ENCODE data around the gene ZNF384.
A peak's percentile ranks its signal among the peaks of the same experiment; 100 is the strongest.
"Not testable (repeated sequence)": the region's sequence is repeated elsewhere in the genome, so short reads cannot be mapped to it uniquely, and the experiment has no call there.

The ZNF384 gene

DNA sequence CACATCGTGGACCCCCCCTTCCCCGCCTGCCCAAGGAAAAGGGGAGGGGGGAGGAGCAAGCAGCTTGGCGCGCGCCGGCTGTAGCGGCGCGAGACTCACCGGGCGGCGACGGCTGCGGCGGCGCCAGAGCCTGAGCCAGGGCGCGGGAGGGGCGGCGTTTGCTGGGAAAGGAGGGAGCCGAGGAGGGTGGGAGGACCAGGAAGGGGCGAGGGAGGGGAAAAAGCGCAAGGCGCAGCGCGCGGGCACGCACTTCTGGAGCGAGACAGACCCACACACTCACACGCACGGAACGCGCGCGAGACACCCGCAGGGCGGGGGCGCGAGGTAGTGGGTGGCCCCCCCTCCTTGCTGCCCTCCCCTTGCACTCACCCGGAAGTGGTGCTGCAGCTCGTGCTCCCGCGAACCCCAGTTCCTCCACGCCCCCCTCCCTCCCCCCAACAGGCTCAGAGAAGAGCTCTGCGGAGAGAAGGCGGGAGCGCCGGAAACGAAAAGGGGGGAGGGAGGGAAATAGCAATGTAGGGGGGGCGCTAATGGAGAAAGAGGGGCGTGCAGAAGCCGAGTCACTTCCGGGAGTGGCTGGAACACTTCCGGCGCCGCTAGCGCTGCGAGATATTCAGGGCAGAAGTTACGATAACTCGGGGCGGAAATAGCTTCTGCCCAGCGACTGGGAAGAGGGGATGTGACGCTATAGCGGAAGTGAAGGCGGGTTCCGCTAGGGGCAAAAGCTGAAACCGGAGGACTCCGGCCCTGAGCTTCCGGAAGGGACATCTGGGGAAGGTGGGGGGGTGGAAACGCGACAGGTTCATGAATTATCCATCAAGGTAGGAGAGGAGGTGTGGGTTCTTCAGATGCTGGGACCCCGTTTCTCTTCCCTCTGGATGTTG lies at the start of gene ZNF384:
Gene ZNF384 (minus strand): TSS at position 377 of the 884 bp plus-strand sequence. CDS start 9,855 bp downstream, outside the sequence.
- peak; percentile 86 to 96 for DNase-seq (ENCODE audit: extremely low read depth in 1 of 2, low read depth in 1 of 2)

DNA sequence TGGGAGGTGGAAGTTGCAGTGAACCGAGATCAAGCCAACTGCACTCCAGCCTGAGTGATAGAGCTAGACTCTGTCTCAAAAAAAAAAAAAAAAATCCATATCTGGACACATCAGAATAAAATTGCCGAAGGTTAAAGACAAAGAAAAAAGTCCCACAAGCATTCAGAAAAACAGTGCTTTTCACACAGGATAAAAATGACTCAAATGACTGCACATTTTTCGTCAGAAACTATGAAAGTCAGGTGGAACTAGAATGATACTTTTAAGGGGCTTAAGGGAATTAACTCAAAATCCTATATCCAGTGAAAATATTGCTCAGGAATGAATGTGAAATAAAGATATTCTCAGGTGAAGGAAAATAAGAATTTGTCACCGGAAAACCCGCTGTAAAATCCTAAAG lies 47.6 kb upstream of the ZNF384 start:
- no peak for DNase-seq (ENCODE audit: extremely low read depth in 1 of 2, low read depth in 1 of 2)

DNA sequence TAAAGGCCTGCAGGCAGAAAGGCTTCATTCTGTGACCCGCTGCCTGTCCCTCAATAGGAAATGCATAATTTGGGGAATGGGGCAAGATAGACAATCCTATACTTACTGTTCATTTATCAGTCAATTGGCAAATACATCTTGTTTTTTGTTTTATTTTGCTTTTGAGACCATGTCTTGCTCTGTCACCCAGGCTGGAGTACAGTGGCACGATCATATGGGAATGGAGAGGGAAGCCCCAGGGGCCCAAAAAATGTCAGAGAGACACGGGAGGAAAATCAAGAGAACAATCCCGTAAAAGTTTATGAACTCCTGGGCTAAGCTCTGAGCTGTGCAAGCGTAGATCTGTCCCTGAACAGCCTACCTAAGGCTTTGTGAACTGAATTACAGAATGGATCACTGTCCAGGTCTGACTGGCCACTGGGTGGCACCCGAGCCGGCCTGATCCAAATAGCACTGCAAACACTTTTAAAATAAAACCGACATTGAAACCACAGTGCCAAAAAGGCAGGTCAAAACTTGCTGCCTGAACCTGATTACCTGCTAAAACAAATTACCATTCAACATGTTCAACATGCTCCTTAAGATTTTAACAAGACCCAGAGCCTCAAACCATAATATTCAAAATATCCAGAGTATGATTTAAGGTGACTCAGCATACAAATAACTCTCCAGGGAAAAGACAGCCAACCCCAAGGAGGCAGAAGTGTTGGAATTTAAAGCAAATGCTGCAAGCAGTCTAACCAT lies 46.4 kb upstream of the ZNF384 start:
- DNase-seq (ENCODE audit: extremely low read depth in 1 of 2, low read depth in 1 of 2) = peak in 1 of 2 donors; percentile 29

DNA sequence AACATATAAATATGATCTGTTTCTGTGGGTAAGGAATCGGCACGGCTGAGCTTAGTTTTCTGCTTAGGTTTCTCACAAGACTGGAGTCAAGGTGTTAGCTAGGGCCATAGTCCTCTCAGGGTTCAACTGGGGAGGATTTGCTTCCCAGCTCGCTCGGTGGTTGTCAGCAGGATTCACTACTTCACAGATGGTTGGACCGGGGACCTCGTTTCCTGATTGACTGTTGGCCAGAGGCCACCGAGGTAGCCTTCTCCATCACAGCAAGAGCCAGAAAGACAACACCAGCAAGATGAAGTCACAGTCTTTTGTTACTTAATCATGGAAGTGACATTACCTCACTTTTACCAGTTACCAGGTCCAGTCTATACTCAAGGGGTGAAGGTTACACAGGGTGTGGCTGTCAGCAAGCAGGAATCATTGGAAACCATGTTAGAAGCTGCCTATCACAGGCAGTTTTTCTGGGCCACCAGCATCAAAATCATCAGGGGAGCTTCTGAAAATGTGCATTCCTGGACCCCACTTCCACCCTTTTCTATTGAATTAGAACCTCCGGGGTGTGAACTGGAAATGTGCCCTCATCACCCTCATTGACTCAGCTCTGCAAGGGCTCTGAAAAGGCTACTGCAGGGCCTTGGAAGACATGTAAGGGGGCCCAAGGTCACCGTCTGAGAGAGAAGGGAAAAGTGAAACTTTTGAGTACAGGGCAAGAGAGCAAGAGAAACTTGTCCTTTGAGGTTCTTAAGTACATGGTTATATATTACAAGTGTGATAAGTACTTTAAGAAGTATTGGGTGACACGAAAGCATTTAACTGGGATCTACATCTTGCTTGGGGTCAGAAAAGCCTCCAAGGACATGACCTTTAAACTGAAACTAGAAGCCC lies 45.6 kb upstream of the ZNF384 start:
- no peak for DNase-seq (ENCODE audit: extremely low read depth in 1 of 2, low read depth in 1 of 2)

DNA sequence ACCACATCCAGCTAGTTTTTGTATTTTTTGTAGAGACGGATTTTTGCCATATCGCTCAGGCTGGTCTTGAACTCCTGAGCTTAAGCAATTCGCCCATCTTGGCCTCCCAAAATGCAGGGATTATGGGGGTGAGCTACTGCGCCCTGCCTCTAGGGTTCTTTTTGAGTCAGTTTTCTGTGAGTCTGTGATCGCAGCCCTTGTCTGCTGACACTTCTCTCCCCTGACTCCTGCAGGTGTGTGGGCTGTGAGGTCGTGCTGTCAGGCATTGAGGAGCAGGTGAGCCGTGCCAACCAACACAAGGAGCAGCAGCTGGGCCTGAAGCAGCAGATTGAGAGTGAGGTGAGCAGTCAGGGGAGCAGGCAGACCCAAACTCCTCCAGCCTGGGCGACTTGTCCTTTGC lies 41.0 kb upstream of the ZNF384 start:
- no peak for DNase-seq (ENCODE audit: extremely low read depth in 1 of 2, low read depth in 1 of 2)

DNA sequence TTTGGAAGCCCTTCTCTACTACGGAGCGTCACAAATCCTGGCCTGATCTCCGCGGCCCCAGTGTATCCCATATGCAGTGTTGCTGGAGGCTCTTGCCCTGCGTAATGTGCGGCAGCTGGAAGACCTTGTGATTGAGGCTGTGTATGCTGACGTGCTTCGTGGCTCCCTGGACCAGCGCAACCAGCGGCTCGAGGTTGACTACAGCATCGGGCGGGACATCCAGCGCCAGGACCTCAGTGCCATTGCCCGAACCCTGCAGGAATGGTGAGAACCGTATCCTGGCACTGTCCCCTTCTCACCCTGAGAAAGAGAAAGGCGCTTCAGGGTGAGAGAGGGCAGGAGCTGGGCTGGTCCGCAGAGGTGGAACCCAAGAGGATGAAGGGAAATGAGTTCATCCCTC lies 40.0 kb upstream of the ZNF384 start:
- DNase-seq (ENCODE audit: extremely low read depth in 1 of 2, low read depth in 1 of 2) = no peak

DNA sequence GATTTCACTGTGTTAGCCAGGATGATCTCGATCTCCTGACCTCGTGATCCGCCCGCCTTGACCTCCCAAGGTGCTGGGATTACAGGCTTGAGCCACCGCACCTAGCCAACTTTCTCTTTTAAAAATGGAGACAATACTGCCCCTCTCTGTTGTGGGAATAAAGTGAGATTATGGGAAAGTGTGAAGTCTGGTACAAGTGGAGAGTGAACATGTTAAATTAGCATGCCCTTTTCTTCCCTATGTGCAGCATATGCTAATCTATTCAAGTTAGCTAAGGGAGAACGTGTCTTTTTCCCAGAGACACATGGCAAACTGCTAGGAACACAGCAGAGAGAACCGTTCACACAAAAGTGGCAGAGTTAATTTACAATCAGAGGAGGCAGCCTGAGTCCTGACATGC lies 36.2 kb upstream of the ZNF384 start:
- no peak for DNase-seq (ENCODE audit: extremely low read depth in 1 of 2, low read depth in 1 of 2)

DNA sequence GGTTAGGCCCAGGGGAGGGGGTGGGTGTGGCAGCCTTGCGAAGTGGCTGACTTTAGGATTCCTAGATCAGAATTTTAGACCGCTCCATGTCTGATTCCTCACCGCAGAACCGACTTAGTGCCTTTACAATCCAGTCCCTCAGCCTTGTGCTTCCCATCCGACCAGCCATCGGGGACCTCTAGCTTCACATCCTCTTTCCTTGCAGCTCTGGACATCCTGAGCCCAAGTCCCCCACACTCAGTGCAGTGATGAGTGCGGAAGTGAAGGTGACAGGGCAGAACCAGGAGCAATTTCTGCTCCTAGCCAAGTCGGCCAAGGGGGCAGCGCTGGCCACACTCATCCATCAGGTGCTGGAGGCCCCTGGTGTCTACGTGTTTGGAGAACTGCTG lies 35.2 kb upstream of the ZNF384 start:
- DNase-seq (ENCODE audit: extremely low read depth in 1 of 2, low read depth in 1 of 2) = no peak

DNA sequence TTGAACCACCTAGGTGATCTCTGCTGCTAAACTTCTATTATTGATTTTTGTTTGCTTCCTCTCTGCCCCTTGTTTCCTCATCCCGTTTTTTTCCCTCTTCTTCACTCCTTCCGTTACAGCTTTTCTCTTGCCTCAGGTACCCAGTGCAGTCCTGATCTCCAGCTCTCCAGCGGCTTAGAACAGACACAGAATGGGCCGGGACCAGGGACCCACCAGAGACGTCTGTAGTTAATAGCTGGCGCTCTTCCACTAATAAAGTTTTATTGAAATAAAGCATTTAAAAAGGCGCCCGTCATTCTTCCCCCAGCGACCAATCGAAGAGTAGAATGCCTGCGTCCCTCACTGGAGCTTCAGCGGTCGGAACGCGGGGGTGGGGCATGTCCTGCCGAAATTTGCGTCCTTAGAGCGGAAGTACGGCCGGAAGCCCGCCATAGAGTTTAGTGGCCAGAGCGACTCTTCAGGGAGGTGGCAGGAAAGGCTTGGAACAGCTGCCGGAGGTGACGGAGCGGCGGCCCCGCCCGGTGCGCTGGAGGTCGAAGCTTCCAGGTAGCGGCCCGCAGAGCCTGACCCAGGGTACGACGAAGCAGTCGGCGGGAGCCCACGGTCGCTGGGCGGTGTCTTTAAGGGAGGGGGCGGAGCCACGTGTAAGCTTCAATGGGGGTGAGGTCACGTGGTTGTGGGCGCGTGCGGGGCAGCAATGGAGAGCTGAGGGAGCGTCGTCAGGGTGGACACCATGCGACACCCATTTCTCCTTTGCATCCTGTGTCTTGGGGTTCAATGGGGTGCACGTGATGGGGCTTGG lies 34.6 kb upstream of the ZNF384 start, which contains the start of gene COPS7A:
Gene COPS7A (plus strand): TSS at position 440 of the 802 bp plus-strand sequence. CDS start 611 bp downstream, outside the sequence.
- peak; percentile 96 to 99 for DNase-seq (ENCODE audit: extremely low read depth in 1 of 2, low read depth in 1 of 2)

DNA sequence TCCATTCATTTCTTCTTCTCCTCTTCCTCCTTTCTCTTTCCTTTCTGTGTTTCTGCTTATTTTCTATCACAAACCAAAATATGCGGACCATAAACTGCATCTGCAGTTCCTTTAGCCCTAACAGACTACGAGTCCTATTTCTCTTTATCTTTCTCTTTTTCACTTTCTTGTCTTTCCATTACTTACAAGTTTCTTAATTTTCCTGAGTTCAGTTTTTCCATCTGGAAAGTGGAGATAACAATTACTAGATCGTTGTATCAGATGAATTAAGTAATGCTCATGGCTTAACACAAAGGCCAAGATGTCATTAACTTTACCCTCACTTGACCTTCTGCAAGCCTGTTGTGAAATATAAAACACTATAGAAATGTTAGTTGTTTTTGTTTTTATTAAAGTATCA lies 33.7 kb upstream of the ZNF384 start:
- no peak for DNase-seq (ENCODE audit: extremely low read depth in 1 of 2, low read depth in 1 of 2)

DNA sequence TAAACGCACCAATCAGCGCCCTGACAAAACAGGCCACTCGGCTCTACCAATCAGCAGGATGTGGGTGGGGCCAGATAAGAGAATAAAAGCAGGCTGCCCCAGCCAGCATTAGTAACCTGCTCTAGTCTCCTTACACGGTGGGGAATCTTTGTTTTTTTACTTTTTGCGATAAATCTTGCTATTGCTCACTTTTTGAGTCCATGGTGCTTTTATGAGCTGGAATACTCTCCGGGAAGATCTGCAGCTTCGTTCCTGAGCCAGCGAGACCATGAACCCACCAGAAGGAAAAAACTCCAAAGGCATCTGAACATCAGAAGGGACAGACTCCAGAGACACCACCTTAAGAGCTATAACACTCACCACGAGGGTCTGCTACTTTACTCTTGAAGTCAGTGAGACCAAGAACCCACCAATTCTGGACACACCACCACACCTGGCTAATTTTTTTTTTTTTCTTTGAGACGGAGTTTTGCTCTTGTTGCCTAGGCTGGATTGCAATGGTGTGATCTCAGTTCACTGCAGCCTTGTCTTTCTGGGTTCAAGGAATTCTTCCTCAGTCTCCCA lies 27.8 kb upstream of the ZNF384 start:
- no peak for DNase-seq (ENCODE audit: extremely low read depth in 1 of 2, low read depth in 1 of 2)

DNA sequence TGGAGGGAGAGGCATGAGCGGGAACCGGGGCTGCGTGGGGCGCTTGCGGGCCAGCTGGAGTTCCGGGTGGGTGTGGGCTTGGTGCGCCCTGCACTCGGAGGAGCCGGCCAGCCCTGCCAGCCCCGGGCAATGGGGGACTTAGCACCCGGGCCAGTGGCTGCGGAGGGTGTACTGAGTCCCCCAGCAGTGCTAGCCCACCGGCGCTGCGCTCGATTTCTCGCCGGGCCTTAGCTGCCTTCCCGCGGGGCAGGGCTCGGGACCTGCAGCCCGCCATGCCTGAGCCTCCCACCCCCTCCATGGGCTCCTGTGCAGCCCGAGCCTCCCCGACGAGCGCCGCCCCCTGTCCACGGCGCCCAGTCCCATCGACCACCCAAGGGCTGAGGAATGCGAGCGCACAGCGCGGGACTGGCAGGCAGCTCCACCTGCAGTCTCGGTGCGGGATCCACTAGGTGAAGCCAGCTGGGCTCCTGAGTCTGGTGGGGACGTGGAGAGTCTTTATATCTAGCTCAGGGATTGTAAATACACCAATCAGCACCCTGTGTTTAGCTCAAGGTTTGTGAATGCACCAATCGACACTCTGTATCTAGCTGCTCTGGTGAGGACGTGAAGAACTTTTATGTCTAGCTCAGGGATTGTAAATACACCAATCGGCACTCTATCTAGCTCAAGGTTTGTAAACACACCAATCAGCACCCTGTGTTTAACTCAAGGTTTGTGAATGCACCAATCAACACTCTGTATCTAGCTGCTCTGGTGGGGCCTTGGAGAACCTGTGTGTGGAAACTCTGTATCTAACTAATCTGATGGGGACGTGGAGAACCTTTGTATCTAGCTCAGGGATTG lies 27.1 kb upstream of the ZNF384 start:
- DNase-seq (ENCODE audit: extremely low read depth in 1 of 2, low read depth in 1 of 2) = not testable (repeated sequence)

DNA sequence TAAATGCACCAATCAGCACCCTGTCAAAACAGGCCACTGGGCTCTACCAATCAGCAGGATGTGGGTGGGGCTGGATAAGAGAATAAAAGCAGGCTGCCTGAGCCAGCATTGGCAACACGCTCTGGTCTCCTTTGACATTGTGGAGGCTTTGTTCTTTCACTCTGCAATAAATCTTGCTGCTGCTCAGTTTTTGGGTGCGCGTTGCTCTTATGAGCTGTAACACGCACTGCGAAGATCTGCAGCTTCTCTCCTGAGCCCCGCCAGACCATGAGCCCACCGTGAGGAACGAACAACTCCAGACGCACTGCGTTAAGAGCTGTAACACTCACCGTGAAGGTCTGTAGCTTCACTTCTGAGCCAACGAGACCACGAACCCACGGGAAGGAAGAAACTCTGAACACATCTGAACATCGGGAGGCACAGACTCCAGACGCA lies 19.8 kb upstream of the ZNF384 start:
- no peak for DNase-seq (ENCODE audit: extremely low read depth in 1 of 2, low read depth in 1 of 2)

DNA sequence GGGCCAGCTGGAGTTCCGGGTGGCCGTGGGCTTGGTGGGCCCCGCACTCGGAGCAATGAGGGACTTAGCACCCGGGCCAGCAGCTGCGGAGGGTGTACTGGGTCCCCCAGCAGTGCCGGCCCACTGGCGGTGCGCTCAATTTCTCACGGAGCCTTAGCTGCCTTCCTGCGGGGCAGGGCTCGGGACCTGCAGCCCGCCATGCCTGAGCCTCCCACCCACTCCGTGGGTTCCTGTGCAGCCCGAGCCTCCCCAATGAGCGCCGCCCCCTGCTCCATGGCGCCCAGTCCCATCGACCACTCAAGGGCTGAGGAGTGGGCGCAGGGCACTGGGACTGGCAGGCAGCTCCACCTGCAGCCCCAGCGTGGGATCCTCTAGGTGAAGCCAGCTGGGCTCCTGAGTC lies 19.2 kb upstream of the ZNF384 start:
- not testable (repeated sequence) for DNase-seq (ENCODE audit: extremely low read depth in 1 of 2, low read depth in 1 of 2)

DNA sequence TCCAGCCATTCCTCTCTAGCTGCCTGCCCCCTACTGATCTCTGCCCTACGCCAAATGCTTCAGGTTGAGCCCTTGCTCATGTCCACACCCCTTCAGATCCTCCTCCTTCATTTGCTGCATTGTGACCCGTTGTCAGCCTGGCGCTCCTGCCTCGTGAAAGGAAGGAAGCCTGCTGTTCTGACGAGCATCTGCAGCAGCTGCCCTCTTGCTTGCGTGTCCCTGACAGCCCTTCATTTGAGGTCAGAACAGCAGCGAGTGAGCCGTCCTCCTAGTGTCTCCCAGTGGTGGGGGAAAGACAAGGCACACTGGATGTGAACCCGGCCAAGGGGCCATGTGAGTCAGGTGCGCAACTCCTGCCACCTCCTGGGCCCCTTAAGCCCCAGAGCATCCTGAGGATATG lies 14.5 kb upstream of the ZNF384 start:
- no peak for DNase-seq (ENCODE audit: extremely low read depth in 1 of 2, low read depth in 1 of 2)

DNA sequence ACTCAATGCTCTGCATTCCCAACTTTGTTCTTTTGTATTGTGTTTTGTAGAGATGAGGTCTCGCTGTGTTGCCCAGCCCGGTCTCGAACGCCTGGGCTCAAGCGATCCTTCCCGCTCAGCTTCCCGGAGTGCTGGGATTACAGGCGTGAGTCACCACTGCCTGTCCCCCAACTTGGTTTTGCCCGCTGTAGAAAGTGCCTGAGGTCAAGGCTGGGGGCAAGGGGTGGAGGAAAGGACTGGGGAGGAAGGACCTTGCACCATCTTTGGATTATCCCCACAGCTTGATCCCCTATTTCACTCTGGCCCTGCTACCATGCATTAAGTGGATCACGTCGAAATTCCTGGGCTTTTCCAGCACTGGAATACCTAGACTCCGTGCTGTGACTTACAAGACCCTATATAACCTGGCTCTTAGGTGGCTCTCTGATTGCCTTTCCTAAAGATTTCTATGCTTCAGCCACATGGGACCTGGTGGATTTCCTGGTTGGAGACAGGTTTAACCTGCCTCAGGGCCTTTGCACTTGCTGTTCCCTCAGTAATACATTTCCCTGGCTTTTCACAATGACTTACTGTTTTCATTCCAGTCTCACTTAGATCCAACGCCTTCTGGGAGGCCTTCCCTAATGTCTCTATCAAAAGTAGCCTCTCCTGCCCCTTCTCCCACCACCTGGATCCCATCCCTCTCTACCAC lies 12.0 kb upstream of the ZNF384 start:
- no peak for DNase-seq (ENCODE audit: extremely low read depth in 1 of 2, low read depth in 1 of 2)

DNA sequence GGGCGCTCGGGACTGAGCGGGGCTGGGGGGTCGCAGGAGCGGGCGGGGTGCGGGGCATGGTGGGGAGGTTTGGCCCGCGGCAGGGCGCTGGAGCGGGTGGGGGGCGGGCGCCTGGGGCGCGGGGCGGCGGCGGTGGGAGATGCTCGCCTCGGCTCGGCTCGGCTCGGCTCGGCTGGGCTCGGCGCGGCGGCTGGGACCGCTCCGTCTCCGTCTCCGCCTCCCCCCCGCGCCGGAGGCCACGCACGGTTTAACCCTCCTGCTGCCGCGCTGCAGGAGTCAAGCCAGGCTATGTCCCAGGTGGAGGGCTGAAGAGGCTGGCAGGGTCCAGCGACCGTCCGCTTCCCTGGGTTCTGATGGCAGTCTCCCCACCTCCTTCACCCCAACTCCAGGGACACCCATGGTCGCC lies 11.5 kb upstream of the ZNF384 start, which contains the start of gene PIANP:
Gene PIANP (minus strand): TSS at position 170 of the 406 bp plus-strand sequence. CDS start 2,754 bp downstream, outside the sequence.
- no peak for DNase-seq (ENCODE audit: extremely low read depth in 1 of 2, low read depth in 1 of 2)

DNA sequence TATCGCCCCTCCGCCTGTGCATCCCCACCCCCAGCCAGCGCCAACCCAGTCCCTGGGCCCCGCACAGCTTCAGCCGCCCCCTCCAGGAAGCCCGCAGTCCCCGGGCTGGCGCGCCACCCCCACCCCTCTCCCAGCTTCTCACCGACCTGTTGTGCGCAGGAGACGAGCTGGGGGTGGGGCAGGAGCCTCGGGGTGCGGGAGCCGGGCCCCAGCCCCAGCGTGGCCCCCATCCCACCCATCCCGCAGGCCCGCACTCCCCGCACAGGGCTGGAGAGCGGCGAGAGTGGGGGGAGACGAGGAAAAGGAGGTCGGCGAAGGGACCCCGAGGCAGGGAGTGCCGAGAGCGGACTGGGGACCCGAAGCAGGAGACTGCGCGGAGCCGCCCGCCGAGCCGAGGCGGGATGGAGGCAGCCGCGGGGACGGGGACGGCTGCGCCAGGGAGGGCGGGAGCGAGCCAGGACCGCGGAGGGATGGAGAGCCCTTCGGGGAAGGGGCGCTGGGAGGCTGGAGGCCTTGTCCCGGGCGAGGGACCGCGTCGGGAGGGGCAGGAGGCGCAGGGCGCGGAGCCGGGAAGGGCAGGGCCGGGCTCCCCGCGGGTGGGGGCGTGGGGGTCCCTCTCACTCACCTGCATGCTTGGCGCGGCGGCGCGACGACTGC lies 10.9 kb upstream of the ZNF384 start:
- DNase-seq (ENCODE audit: extremely low read depth in 1 of 2, low read depth in 1 of 2) = no peak
